ENCODE results near the gene CTR9.

CTR9 gene

DNA sequence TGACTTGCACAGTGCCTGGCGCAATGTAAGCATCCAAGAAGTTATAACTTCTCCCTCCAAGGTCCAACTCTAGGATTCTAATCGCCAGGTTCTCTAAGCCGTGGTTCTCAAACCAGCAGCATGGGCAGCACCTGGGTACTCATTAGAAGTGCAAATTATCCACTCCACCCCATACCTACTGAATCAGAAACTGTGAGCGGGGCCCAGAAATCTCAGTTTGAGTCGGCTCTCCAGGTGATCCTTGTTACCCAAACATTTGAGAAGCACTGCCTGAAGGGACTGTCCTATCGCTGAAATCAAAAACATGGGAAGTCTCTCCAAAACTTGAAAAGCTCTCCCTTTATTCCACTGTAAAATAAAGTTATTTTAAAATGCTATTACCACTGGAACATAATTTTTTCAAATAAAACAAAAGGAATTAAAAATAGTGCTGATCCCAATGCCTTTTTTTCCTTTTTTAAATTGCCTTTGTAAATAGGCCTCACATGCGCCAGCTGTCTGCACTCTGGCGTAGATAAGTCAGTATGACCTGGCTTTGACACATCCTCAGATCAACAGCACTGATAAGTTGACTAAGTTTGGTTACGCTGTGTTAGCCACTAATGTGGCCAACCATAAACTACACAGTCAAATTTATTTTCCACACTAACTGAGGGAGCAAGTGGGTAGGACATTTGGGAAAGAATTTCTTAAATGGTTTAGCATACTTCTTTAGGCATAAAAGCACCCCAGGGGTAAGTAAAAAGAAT lies 8.4 kb upstream of the CTR9 start:
- no peak for DNase-seq (ENCODE audit: low spot score)

DNA sequence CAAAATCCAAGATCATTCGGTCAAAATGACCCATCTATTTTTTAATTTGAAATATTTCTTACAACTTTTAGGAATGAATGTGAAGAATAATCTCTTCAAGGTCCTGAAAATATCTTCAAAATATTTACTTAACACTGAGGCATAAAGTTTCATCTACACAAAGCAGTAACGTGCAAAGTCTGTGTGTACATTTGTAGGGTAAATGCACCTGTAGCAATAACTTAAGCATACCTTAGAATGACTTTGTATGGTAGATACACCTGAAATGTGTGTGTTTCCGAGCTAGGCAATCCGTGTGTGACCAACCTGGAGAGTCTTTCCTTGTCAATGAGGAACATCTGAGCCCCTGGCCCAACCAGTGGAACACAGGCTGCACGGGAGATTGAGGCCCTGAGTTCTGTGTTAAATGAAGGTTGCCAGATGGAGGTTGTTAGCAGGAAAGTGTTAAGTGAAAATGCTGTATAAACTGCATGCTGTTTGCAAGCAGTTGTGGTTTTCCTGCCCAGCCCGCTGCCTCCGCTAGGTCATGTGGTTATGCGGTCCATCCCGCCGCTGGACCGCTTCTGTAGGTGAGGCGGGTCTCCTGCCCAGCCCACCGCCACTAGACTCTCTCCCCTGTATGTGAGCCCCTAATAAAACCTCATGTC lies 7.6 kb upstream of the CTR9 start:
- DNase-seq (ENCODE audit: low spot score) = no peak

DNA sequence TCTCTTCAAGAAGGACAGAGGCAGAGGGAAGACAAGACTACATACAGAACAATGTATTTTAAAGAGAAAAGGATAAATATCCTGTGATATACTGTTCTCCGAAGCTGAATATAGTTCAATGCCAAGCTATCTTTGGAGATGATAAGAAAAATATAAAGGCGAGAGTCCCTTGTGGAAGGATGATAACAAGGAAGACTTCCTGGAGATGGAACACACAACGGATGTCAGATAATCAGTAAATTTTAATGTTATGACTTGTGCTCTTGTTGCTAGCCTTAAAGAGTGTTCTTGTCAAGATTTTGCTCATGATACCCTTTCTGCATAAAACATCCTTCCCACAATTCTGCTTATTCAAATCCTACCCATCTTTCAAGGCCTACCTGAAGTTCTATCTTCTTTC lies 6.8 kb upstream of the CTR9 start:
- no peak for DNase-seq (ENCODE audit: low spot score)

DNA sequence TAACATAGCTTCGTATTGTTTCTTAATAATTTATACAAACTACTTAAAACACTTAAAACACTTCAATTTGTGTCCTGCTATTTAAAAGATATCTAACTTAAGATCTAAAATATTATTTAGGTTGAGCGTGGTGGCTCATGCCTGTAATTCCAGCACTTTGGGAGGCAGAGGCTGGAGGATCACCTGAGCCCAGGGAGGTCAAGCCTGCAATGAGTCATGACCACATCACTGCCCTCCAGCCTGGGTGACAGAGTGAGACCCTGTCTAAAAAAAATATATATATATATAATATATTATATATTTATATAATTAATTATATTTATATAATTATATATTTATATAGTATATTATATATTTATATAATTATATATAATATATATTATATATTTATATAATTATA lies 4.2 kb upstream of the CTR9 start:
- DNase-seq (ENCODE audit: low spot score) = no peak

DNA sequence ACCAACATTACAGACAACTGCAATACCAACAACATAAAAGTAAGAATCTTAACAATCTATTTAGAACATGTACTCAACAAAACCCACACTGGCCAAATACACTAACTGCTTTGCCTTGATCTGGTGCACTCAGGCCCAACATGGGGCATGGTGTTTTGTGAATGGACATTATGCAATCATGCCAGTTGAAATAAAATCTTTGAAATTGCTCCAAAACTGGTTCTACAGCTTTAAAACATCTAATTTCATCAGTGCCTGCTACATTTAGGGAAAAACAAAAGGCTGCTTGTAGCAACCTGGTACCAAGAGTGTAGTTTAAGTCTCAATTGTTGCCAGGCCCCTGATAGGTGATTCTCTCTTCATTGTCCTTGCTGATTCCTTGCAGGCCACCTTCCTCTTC lies 3.3 kb upstream of the CTR9 start:
- DNase-seq (ENCODE audit: low spot score) = no peak

DNA sequence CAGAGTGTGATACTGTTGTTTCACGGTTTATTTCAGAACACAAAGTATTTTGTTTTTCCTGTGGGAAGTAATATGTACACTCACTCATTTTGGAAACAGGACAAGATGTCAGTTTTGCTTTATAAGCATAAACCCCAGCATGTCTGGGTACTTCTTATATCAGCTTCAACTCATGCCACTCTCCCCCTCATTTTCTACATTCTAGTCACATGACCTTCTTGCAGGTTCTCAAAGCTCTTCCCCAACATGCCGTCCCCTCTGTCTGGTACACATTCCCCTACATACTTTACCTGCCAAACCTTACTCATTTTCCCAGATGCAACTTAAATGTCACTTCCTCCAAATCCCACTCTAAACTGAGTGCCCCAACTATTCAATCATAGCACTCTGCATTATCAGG lies 1.6 kb upstream of the CTR9 start:
- DNase-seq (ENCODE audit: low spot score) = peak; percentile 4

DNA sequence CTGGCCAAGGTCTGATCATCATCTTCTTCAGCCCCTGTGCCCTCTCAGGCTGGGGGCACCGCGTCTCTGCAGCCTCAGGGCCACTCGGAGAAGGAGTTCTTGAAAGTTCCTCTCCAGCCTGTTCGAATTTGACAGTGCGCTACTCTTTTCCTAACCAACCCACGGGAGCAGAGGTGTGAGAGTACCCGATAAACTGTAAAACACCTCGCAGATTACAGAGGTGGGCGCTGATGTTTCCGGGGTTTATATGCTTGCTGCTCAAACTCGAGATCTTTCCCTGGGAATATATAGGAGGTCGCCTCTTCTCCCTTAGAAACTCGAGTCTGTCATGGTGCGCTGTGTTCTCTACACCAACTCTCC lies 515 bp downstream of the CTR9 start:
- DNase-seq (ENCODE audit: low spot score) = no peak

DNA sequence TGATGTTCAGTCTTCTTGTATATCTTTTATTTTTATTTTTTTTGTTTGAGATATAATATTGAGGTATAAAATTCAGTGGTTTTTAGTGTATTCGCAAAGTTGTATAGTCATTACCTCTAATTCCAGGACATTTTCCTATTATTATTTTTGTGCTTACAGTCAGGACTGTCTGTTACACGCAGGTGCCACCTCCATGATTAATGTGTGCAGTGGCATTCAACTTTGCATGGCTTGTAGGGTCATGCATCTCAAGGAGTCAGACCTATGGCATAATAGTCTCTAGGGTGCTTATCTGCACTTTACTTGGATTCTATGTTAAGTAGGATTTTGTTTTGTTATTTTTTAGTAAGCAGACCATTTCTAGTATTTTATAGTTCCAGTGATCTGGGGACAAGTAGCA lies 1.0 kb downstream of the CTR9 start:
- peak; percentile 28 for DNase-seq (ENCODE audit: low spot score)

DNA sequence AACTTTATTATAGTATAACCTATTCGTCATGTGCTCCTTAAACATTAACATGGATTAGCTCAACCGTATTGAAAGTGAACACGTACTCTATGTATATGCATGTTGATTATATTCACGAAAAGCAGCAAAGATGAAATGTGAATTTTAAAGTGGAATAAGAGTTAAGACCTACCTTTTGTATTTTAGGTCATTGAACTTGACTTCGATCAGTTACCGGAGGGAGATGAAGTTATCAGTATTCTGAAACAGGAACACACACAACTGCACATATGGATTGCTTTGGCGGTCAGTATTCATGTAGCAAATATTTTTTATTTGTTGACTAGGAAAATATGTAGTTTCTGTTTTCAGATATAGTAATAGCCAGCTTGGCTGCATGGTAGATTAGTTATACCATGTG lies 1.4 kb downstream of the CTR9 start:
- DNase-seq (ENCODE audit: low spot score) = no peak

DNA sequence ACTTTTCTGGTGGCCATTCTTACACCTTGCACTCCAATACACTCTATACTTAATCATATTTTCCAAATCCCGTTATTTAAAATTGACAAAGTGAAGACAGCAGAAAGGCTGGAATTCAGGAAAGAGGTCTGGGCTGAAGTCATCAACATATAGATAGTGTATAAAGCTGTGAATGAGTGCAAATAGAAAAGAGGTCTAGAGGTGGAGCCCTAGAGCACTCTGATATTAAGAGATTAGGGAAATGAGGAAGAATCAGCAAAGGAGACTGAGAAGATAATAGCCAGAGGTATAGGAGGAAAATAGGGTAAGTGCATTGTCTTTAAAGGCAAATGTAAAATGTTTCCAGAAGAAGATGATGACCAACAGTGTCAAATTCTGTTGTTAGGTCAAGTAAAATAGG lies 7.9 kb downstream of the CTR9 start:
- peak; percentile 57 for DNase-seq (ENCODE audit: low spot score)

DNA sequence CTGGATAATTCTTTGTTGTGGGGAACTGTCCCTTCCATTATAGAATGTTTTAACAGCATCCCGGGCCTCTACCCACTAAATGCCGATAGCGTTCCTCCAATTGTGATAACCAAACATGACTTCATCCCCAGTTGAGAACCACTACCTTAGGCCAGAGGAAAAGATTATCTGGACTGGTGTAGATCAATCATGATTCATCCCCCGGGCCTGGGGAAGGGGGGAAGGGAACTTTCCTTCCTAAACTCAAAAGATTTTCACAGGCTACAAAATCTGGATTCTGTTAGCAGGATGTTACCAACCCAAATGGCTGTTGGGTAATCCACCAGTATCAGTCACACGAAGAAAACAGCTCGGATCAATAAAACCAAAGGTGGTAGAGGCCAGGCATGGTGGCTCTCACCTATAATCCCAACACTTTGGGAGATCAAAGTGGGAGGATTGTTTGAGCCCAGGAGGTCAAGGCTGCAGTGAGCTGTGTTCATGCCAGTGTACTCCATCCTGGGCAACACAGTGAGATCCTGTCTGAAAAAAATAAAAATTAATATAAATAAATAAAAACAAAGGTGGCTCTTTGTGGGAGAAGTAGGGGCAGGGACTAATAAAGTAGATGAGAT lies 10.1 kb downstream of the CTR9 start:
- no peak for DNase-seq (ENCODE audit: low spot score)

DNA sequence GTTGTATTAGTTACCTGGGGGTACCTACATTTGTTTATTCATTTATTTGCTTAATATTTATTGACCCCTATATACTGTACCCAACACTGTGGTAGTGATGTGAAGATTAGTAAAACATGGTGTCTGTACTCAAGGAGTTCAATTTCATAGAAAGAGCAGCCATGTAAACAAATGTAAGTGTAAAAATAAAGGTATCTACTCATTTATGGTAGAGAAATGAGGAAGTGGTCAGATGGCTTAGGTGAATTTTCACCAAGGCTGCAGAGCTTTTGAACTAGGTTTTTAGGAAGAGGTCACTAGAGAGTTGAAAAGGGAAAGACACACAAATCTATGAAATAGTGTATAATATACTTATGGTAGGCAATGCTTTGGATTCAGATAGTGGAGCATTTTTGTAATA lies 11.1 kb downstream of the CTR9 start:
- peak; percentile 34 for DNase-seq (ENCODE audit: low spot score)

DNA sequence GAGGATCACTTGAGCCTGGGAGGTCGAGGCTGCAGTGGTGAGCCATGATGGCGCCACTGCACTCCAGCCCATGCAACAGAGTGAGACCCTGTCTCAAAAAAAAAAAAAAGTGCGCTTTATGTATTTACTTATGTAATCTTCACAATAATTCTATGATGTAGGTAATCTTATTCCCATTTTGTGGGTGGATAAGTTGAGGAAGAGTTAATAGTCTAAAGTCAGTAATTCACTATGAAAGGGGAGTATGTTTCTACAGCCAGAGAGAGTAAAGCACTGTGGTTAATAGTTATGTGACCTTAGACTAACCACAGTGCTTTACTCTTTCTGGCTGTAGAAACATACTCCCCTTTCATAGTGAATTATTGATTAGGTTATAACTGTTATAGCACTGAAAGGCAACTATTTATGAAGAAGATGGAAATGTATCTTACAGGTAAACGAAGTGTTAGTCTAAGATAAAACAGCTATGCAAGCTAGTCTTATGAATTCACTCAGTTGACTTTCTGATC lies 11.9 kb downstream of the CTR9 start:
- no peak for DNase-seq (ENCODE audit: low spot score)

DNA sequence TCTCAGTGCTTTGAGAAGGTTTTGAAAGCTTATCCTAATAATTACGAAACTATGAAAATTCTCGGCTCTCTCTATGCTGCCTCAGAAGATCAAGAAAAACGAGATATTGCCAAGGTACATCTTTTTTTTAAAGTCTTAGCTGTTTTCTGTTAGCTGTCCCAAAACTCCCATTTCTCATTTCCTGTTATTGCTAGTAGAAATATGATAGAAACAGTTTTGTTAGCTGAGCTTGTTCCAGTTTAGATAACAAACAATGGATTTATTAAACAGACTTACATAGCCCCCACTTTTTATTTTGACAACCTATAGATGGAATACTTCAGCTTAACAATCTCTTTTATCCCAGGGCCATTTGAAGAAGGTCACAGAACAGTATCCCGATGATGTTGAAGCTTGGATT lies 12.7 kb downstream of the CTR9 start:
- no peak for DNase-seq (ENCODE audit: low spot score)

DNA sequence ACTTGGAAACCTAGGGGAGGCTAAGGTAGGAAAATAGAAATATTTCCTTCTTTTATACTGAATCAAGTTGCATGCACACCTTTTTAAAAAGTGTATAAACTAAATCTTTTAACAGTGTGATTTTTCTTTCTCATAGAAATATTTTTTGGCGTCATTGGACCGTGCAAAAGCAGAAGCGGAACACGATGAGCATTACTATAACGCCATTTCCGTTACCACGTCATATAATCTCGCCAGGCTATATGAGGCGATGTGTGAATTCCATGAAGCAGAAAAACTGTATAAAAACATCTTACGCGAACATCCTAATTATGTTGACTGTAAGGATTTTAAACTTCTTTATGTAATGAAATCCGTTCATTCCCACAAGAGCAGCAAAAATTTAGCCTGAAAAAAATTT lies 13.4 kb downstream of the CTR9 start:
- DNase-seq (ENCODE audit: low spot score) = no peak

DNA sequence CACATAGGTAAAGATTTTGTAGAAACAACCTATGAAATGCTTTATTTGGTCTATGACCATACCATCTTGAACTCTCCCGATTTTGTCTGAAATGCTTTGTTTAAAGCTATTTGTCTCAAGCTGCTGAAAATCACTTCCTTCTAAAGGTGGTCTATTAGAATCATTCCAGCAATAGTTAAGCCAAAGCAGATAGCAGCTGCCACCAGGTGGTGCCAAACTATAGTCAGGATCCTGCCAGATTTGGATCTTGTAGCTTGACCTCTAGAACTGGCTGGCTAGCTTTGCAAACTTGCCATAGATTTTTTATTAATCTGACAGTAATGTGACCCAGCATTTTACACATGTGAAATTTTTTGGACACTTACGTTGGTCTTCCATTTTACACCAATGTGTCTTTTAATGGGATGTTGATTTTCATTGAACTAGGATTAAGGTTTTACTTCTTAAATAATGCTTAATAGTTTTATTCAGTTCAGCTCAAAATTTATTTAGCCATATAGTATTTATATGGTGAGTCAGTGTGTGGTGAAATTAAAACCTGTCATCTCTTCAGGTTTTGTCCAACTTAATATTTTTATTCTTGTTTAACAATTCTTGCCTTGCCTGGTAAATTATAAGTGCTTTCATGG lies 19.7 kb downstream of the CTR9 start:
- DNase-seq (ENCODE audit: low spot score) = peak; percentile 67

DNA sequence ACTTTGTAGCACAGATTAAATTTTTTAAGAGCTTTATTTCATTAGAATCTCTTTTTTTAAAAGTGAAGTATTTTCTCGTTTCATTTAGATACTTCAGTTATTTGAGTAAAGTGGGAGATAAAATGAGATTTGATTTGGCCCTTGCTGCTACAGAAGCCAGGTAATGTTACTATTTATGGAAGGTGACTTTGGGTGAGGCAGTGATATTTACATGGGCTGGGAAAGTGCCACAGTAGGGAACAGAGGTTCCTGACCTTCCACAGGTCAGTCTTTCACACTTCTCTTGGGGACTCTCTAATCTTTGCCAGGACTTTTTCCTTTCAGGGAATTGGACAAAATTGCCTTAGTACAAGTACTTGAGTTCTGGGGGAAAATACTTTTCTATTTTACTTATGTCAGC lies 20.4 kb downstream of the CTR9 start:
- no peak for DNase-seq (ENCODE audit: low spot score)

DNA sequence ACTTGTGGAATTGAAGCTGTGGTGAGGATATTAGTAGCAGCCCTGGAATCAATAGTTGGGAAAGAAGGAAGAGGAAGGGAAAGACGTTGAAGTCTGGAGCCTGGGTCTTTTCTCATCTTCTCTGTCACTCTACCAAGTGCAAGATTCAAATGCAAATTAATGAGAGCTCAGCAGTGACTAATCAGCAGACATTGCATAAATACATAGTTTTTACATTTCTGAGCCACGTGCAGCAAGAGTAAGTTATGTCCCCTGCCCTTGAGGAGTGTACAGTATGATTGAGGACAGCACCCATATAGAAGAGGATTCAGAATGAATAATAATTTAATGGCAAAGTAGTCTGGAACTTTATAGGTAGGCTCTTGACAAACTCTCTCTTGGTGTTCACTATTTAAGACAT lies 23.8 kb downstream of the CTR9 start:
- no peak for DNase-seq (ENCODE audit: low spot score)

DNA sequence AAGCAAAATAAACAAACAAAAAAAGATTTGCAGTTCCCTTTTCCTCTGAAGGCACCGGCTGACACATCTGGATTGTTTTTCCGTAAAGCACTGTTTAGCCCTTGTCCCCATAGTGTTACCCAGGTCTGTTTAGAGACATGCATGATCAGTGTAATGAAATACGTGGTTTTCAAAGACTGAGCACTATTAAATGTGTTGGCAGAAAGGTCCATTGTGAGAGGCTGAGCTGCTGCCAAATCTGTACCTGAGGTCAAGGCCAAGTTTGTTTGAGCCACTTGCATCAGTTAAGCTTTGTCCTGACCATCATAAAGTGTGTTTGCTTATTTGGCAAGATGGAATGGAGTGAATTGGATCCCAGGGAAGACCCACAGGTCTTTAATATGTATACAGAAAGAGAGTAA lies 26.3 kb downstream of the CTR9 start:
- DNase-seq (ENCODE audit: low spot score) = no peak

DNA sequence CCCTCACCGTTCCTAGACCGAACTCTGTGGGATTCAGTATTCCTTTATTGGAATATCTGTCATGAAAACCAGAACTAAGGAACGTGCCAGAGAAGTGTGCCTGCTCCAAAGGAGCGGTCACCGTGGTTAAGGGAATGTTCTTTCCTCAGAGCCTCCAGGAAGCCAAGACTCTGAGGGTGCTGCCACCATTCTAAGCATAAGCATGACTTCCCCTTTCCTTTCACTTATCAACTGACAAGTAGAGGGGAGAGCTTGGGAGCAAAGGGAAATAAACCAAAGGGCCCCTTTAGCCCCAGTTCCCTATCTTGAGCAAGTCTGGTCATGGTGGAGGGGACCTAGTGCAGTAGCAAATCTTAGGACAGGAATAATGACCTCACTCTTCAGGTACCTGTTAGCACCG lies 26.8 kb downstream of the CTR9 start:
- DNase-seq (ENCODE audit: low spot score) = no peak

DNA sequence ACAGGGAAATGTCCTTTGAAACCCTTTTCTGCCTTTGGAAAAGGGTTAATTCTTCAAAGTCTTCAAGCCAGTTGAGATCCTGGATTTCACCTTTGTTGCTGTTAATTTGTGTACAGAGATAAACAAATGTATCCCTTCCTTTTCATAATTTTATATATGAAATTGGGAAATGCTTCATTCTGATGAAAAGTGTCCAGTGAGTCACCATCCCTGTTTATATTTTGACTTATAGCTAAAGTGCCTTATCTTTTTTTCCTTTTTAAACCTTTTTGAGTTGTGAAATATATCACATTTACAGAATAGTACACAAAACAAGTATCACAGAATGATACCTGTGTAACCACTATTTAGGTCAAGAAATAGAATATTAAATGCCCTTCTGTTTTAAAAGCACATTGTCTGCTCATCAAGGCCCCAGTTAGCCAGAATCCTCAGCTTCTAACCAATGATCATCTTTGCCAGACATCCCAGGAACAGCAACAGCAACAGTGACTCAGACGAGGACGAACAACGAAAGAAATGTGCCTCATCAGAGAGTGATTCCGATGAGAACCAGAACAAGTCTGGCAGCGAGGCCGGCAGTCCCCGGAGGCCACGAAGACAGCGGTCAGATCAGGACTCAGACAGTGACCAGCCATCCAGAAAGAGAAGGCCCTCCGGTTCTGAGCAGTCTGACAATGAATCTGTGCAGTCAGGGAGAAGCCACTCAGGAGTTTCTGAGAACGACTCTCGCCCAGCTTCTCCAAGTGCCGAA lies 27.3 kb downstream of the CTR9 start:
- DNase-seq (ENCODE audit: low spot score) = no peak

DNA sequence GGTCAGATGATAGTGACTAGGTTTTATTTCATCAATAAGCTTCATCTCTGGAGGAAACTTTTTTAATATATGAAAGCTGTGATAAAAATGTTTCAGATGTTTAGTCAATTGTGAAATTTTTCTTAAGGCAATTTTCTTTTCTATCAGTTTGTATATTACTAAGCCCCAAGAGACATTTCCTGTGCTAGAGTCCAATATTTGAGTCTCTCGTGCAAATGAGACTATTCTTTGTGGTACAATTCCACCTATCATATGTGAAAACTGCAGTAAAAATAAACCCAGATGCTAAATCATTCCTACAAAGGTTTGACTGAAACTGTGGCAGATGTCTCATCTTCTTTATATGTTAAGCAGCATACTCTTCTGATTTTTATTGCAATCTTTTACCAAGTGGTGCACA lies 28.0 kb downstream of the CTR9 start:
- DNase-seq (ENCODE audit: low spot score) = no peak
